Measurements from ENCODE around the gene KDM4C. TPM values are rescaled to one million over a fixed set of nuclear protein-coding genes. Genes with fewer than 3 reads are reported as not detected.

KDM4C gene
- total and polyA plus RNA-seq, 2 of the 13 experiments (the other 11 are each of a cell fraction or from before 2014, with no cell fraction given), result 19.4 to 23.6 TPM

GRCh38 chr9:6897898-6898302, 140.1 kb downstream of the KDM4C start (continued):
- TF ChIP-seq ZXDC (CRISPR knock-in tag; IDR thresholded peaks at IDR 0.05) (no peak), RCOR2 (CRISPR knock-in tag; IDR thresholded peaks at IDR 0.05) (peak; percentile 63; the same call in 1 of the 2 replicates), RBFOX2 (IDR thresholded peaks at IDR 0.05; ENCODE audit: low read depth, low read length) (peak; percentile 6; the same call in 1 of the 2 replicates), ELF3 (CRISPR knock-in tag; IDR thresholded peaks at IDR 0.05) (peak; percentile 92), RNF219 (CRISPR knock-in tag; IDR thresholded peaks at IDR 0.05) (0 out of 2 replicates have a peak, but pooled peaks have one; percentile 51), THRA (CRISPR knock-in tag; IDR thresholded peaks at IDR 0.05; ENCODE audit: borderline replicate concordance) (0 out of 2 replicates have a peak, but pooled peaks have one; percentile 26), SP1 (IDR thresholded peaks at IDR 0.05) (no peak), SP1 (CRISPR knock-in tag; IDR thresholded peaks at IDR 0.05) (no peak), GPBP1L1 (CRISPR knock-in tag; IDR thresholded peaks at IDR 0.05) (no peak), MBD4 (IDR thresholded peaks at IDR 0.05; ENCODE audit: borderline replicate concordance, low read length) (peak; percentile 81; the same call in 1 of the 2 replicates), REST (IDR thresholded peaks at IDR 0.05; ENCODE audit: borderline replicate concordance in 1 of 2, low read depth in 1 of 2, low read length in 2 of 2) (peak in 1 of 2 experiments; percentile 59; a peak in 1 of 4 replicates), ZNF609 (CRISPR knock-in tag; IDR thresholded peaks at IDR 0.05; ENCODE audit: borderline replicate concordance) (peak; percentile 85)
